ENCODE results near the gene SALL3.
"Not testable (repeated sequence)": the region's sequence is repeated elsewhere in the genome, so short reads cannot be mapped to it uniquely, and the experiment has no call there.

Gene SALL3

DNA sequence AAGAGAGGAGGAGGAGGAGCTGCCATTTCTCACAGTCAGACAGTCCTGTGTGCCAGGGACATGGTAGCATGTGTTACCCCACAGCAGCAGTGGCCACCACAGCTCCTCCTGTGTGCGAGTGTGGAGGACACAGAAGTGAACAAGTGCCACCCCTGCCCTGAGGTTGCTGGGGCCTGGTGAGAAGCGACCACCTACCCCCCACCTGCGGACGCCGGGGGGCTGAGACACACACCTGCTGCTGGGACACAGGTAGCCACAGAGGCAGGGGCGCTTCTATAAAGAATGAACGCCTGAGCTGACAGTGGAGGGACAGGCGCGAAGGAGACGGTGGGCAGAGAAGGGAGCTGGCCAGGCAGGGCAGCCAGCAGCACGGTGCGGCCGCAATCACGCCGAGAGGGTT, 32.3 kb upstream of the SALL3 start:
- Histone ChIP-seq H3K9ac (ENCODE audit: low read length) (no peak overlapping the region), H3K9me3 (ENCODE audit: control insufficient read depth, low read depth, low read length) (no peaks in the 10 kb centered on the region), H3K27ac (ENCODE audit: low read length) (no peak overlapping the region), H3K4me1 (ENCODE audit: control insufficient read depth, low read depth, low read length) (peaks cover 14% of the 10 kb centered on the region), H3K36me3 (ENCODE audit: control insufficient read depth, low read depth, low read length) (no peaks in the 10 kb centered on the region), H3K4me3 (ENCODE audit: low read length) (no peak overlapping the region), H3K27me3 (ENCODE audit: control insufficient read depth, insufficient read depth, low read length) (no peaks in the 10 kb centered on the region)

DNA sequence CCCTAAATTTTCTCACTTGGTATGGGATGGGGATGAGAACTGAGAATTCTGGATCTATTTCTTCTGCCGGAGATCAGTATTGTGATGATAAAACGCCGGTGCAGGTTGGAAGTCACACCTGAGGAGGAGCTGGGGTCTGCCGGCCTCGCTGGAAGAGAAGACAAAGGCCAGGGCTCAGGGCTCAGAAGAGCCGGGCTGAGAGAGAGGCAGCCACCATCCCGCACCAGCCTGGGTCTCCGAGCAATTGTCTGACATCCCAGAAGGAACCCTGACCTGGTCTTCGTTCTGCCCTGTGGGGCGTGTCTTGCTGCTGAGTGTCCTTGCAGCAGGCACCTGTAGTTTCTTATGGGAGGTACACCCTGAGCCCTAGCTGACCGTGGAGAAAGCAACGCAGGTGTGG, 31.4 kb upstream of the SALL3 start:
- H3K36me3 ChIP-seq (ENCODE audit: control insufficient read depth, low read depth, low read length) = no peaks in the 10 kb centered on the region
- no peaks in the 10 kb centered on the region for H3K27me3 ChIP-seq (ENCODE audit: control insufficient read depth, insufficient read depth, low read length)
- no peak overlapping the region for H3K4me3 ChIP-seq (ENCODE audit: low read length)
- H3K27ac ChIP-seq (ENCODE audit: low read length) = no peak overlapping the region
- H3K9me3 ChIP-seq (ENCODE audit: control insufficient read depth, low read depth, low read length) = no peaks in the 10 kb centered on the region
- H3K4me1 ChIP-seq (ENCODE audit: control insufficient read depth, low read depth, low read length) = peaks cover 14% of the 10 kb centered on the region
- no peak overlapping the region for H3K9ac ChIP-seq (ENCODE audit: low read length)

DNA sequence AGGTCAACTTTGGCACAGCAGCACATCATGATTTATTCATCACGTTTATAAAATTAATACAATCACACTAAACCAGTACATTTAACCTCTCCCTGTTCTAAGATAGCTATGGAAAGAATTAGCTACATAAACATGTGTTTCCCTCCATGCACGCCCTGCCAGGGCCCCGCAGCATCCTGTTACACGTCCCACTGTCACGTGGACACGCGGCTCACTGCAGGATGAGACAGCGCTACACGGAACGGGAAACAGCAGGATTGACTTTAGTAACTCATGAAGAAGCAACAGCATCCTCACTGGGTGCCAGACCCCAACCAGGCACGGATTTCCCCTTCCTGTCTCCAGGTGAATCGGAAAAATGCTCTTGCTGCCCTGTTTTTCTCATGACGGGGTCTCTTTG, 30.9 kb upstream of the SALL3 start:
- Histone ChIP-seq H3K4me1 (ENCODE audit: control insufficient read depth, low read depth, low read length) (peaks cover 14% of the 10 kb centered on the region), H3K27me3 (ENCODE audit: control insufficient read depth, insufficient read depth, low read length) (no peaks in the 10 kb centered on the region), H3K36me3 (ENCODE audit: control insufficient read depth, low read depth, low read length) (no peaks in the 10 kb centered on the region), H3K4me3 (ENCODE audit: low read length) (no peak overlapping the region), H3K27ac (ENCODE audit: low read length) (no peak overlapping the region), H3K9me3 (ENCODE audit: control insufficient read depth, low read depth, low read length) (no peaks in the 10 kb centered on the region), H3K9ac (ENCODE audit: low read length) (no peak overlapping the region)

DNA sequence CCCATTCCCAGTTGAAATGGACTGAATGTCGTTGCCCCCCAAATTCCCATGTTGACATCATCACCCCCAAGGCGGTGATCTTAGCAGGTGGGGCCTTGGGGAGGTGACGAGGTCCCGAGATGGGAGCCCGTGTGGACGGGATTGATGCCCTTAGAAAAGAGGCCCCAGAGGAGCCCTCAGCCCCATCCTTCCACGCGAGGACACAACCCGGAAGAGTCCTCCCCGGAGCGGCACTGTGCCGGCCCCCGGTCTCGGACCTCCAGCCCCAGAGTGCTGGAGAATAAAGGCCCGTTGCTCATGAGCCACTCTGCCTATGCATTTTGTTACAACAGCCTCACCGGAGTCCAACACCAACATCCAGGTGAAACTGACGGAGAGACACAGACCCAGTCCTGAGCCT, 30.4 kb upstream of the SALL3 start:
- peaks cover 14% of the 10 kb centered on the region for H3K4me1 ChIP-seq (ENCODE audit: control insufficient read depth, low read depth, low read length)
- H3K4me3 ChIP-seq (ENCODE audit: low read length) = no peak overlapping the region
- H3K9ac ChIP-seq (ENCODE audit: low read length) = no peak overlapping the region
- H3K36me3 ChIP-seq (ENCODE audit: control insufficient read depth, low read depth, low read length) = no peaks in the 10 kb centered on the region
- H3K9me3 ChIP-seq (ENCODE audit: control insufficient read depth, low read depth, low read length) = no peaks in the 10 kb centered on the region
- H3K27me3 ChIP-seq (ENCODE audit: control insufficient read depth, insufficient read depth, low read length) = no peaks in the 10 kb centered on the region
- H3K27ac ChIP-seq (ENCODE audit: low read length) = no peak overlapping the region

DNA sequence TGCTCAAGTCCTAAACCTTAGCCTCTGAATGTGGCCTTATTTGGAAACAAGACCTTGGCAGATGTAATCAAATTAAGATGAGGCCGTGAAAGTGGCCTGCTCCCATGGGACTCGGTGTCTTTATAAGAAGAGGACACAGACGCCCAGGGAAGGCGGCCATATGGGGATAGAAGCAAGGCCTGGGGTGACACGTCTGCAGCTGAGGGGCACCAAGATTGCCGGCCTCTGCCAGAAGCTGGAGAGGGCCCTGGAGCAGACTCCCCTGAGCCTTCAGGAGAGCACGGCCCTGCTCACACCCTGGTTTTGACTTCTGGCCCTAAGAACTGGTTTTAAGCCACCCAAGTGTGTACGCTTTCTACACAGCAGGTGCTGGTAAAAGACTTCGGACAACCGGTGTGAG, 29.2 kb upstream of the SALL3 start:
- Histone ChIP-seq H3K27me3 (ENCODE audit: control insufficient read depth, insufficient read depth, low read length) (no peaks in the 10 kb centered on the region), H3K27ac (ENCODE audit: low read length) (no peak overlapping the region), H3K4me1 (ENCODE audit: control insufficient read depth, low read depth, low read length) (peaks cover 14% of the 10 kb centered on the region), H3K36me3 (ENCODE audit: control insufficient read depth, low read depth, low read length) (no peaks in the 10 kb centered on the region), H3K9ac (ENCODE audit: low read length) (no peak overlapping the region), H3K4me3 (ENCODE audit: low read length) (no peak overlapping the region), H3K9me3 (ENCODE audit: control insufficient read depth, low read depth, low read length) (no peaks in the 10 kb centered on the region)

DNA sequence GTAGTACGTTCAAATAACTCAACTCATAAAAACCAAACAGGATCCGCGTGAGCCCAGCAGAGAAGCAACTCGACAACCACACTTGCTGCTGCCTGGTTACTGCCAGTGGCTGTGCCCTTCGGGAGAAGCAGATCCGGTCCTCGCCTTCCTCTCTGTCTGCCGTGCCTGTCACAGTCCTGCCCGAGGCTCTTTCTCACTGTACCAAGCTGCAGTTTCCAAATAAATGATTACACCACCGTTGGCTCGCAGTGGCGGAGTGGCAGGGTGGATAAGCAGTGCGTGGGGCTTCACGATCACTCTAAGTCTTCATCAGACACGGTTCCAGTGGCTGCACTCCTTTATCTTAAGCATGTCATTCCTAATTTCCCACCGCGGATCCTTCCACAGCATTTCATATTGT, 26.1 kb upstream of the SALL3 start:
- H3K27me3 ChIP-seq (ENCODE audit: control insufficient read depth, insufficient read depth, low read length) = no peaks in the 10 kb centered on the region
- H3K4me1 ChIP-seq (ENCODE audit: control insufficient read depth, low read depth, low read length) = no peaks in the 10 kb centered on the region
- no peaks in the 10 kb centered on the region for H3K9me3 ChIP-seq (ENCODE audit: control insufficient read depth, low read depth, low read length)
- H3K4me3 ChIP-seq (ENCODE audit: low read length) = no peak overlapping the region
- H3K27ac ChIP-seq (ENCODE audit: low read length) = no peak overlapping the region
- H3K36me3 ChIP-seq (ENCODE audit: control insufficient read depth, low read depth, low read length) = no peaks in the 10 kb centered on the region
- H3K9ac ChIP-seq (ENCODE audit: low read length) = no peak overlapping the region

DNA sequence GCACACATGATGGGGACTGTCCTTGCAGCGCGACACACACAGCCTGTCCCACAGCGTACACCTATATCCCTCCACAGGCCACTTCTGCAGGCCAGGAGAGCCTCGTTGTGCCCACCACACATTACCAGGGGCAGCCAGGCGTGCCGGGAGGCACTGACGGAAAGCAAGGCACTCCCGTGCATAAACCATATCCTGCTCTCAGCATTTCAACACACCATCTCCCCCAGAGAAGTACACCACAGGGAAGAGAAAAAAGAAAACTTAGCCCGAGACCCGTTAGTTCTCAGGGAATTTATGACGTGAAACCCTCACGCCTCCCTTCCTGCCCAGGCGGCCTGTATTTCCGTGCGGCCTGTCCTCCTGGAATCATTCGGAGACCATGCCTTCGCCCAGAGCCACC, 24.6 kb upstream of the SALL3 start:
- H3K4me3 ChIP-seq (ENCODE audit: low read length) = no peak overlapping the region
- H3K36me3 ChIP-seq (ENCODE audit: control insufficient read depth, low read depth, low read length) = no peaks in the 10 kb centered on the region
- no peaks in the 10 kb centered on the region for H3K4me1 ChIP-seq (ENCODE audit: control insufficient read depth, low read depth, low read length)
- no peak overlapping the region for H3K27ac ChIP-seq (ENCODE audit: low read length)
- no peaks in the 10 kb centered on the region for H3K27me3 ChIP-seq (ENCODE audit: control insufficient read depth, insufficient read depth, low read length)
- H3K9ac ChIP-seq (ENCODE audit: low read length) = no peak overlapping the region
- H3K9me3 ChIP-seq (ENCODE audit: control insufficient read depth, low read depth, low read length) = no peaks in the 10 kb centered on the region

DNA sequence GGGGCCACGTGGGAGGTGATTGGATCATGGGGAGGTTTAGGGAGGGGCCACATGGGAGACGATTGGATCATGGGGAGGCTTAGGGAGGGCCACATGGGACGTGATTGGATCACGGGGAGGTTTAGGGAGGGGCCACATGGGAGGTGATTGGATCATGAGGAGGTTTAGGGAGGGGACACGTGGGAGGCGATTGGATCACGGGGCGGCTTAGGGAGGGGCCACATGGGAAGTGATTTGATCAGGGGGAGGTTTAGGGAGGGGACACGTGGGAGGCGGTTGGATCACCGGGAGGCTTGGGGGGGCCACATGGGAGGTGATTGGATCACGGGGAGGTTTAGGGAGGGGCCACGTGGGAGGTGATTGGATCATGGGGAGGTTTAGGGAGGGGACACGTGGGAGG, 22.5 kb upstream of the SALL3 start:
- Histone ChIP-seq H3K9ac (ENCODE audit: low read length) (no peak overlapping the region), H3K9me3 (ENCODE audit: control insufficient read depth, low read depth, low read length) (no peaks in the 10 kb centered on the region), H3K27me3 (ENCODE audit: control insufficient read depth, insufficient read depth, low read length) (no peaks in the 10 kb centered on the region), H3K36me3 (ENCODE audit: control insufficient read depth, low read depth, low read length) (no peaks in the 10 kb centered on the region), H3K27ac (ENCODE audit: low read length) (no peak overlapping the region), H3K4me3 (ENCODE audit: low read length) (no peak overlapping the region), H3K4me1 (ENCODE audit: control insufficient read depth, low read depth, low read length) (no peaks in the 10 kb centered on the region)

DNA sequence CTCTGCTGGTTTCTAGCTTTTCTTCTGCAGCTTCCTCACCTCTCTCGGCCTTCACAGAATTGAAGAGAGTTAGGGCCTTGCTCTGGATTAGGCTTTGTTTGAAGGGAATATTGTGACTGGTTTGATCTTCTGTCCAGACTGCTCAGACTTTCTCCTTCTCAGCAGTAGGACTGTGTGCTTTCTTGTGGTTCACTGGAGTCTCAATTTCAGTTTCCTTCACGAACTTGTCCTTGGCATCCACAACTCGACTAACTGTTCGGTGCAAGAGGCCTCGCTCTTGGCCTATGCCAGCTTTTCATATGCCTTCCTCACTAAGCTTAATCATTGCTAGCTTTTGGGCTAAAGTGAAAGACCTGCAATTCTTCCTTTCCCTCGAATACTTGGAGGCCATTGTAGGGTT, 18.9 kb upstream of the SALL3 start:
- no peaks in the 10 kb centered on the region for H3K4me1 ChIP-seq (ENCODE audit: control insufficient read depth, low read depth, low read length)

DNA sequence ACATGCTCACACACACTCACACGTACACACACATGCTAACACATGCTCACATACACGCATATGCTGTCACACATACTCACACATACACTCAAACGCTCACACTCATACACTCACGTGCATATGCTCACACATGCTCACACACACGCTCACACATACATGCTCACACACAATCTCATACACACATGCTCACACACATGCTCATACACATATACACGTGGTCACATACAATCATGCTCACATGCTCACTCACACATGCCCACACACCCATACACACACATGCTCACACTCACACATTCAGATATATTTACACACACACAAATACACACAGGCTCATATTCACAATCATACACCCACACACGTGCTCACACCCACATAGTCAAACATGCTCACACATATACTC, 17.5 kb upstream of the SALL3 start:
- Histone ChIP-seq H3K9me3 (ENCODE audit: control insufficient read depth, low read depth, low read length) (no peaks in the 10 kb centered on the region), H3K36me3 (ENCODE audit: control insufficient read depth, low read depth, low read length) (no peaks in the 10 kb centered on the region), H3K27ac (ENCODE audit: low read length) (no peak overlapping the region), H3K9ac (ENCODE audit: low read length) (no peak overlapping the region), H3K4me1 (ENCODE audit: control insufficient read depth, low read depth, low read length) (no peaks in the 10 kb centered on the region), H3K4me3 (ENCODE audit: low read length) (no peak overlapping the region), H3K27me3 (ENCODE audit: control insufficient read depth, insufficient read depth, low read length) (no peaks in the 10 kb centered on the region)

More for the DNA sequence above, 18.9 kb upstream of the SALL3 start:
- no peak overlapping the region for H3K9ac ChIP-seq (ENCODE audit: low read length)
- no peaks in the 10 kb centered on the region for H3K27me3 ChIP-seq (ENCODE audit: control insufficient read depth, insufficient read depth, low read length)
- H3K9me3 ChIP-seq (ENCODE audit: control insufficient read depth, low read depth, low read length) = no peaks in the 10 kb centered on the region
- no peaks in the 10 kb centered on the region for H3K36me3 ChIP-seq (ENCODE audit: control insufficient read depth, low read depth, low read length)
- H3K4me3 ChIP-seq (ENCODE audit: low read length) = no peak overlapping the region
- no peak overlapping the region for H3K27ac ChIP-seq (ENCODE audit: low read length)

DNA sequence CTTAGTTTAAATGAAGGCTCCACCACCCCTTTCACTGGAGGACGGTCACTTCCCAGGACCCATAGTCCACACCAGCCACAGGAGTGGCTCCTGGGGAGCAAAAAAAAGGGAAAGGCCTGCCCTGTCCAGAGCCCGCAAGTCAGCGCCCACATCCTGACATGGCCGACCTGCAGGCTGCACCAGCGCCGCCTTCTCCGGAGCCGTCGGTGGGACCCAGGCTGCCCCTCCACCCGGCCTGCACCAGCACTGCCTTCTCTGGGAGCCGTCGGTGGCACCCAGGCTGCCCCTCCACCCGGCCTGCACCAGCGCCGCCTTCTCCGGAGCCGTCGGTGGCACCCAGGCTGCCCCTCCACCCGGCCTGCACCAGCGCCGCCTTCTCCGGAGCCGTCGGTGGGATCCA, 14.9 kb upstream of the SALL3 start:
- H3K27me3 ChIP-seq (ENCODE audit: control insufficient read depth, insufficient read depth, low read length) = not testable (repeated sequence)

DNA sequence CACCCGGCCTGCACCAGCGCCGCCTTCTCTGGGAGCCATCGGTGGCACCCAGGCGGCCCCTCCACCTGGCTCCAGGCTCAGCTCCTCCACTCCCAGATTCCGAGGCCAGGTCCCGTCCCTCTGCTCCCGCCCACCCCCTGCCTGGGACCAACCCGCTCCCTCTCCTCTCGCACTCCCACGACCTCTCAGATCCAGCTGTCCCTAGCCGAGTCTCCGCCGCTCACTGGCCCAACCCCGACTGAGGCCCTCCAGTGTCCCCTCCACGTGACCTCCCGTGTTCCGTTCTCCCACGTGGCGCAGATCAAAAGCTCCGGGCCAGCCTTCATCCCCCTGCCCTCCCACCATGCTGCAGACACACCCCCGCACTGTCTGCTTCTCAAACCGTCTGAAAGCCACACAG, 14.4 kb upstream of the SALL3 start:
- no peak overlapping the region for H3K9ac ChIP-seq (ENCODE audit: low read length)
- no peak overlapping the region for H3K4me3 ChIP-seq (ENCODE audit: low read length)
- H3K4me1 ChIP-seq (ENCODE audit: control insufficient read depth, low read depth, low read length) = no peaks in the 10 kb centered on the region
- no peaks in the 10 kb centered on the region for H3K9me3 ChIP-seq (ENCODE audit: control insufficient read depth, low read depth, low read length)
- H3K27ac ChIP-seq (ENCODE audit: low read length) = no peak overlapping the region
- H3K27me3 ChIP-seq (ENCODE audit: control insufficient read depth, insufficient read depth, low read length) = peaks cover 8% of the 10 kb centered on the region
- H3K36me3 ChIP-seq (ENCODE audit: control insufficient read depth, low read depth, low read length) = no peaks in the 10 kb centered on the region

More for the DNA sequence above, 14.9 kb upstream of the SALL3 start:
- H3K36me3 ChIP-seq (ENCODE audit: control insufficient read depth, low read depth, low read length); H3K27ac ChIP-seq (ENCODE audit: low read length); H3K4me1 ChIP-seq (ENCODE audit: control insufficient read depth, low read depth, low read length); H3K4me3 ChIP-seq (ENCODE audit: low read length); H3K9ac ChIP-seq (ENCODE audit: low read length); H3K9me3 ChIP-seq (ENCODE audit: control insufficient read depth, low read depth, low read length): not testable (repeated sequence)

Data from iPS-18a (cell line).